ENCODE measurements around the gene MRPS5.

MRPS5 gene

GRCh38 chr2:95061601-95062183 is 59.9 kb downstream of the MRPS5 start:
- H3K4me3 ChIP-seq (ENCODE audit: low read length, poor library complexity, severe bottlenecking) = no peak overlapping the region
- no peaks in the 10 kb centered on the region for H3K36me3 ChIP-seq (ENCODE audit: insufficient read depth, low read length)
- H3K4me2 ChIP-seq (ENCODE audit: low read depth, low read length, poor library complexity, severe bottlenecking) = no peak overlapping the region
- no peak for TF ChIP-seq CTCF (conservative IDR thresholded peaks at IDR 0.05; ENCODE audit: low read length)
- no peak for TF ChIP-seq EZH2phosphoT487 (IDR thresholded peaks at IDR 0.05; ENCODE audit: borderline replicate concordance)
- no peaks in the 10 kb centered on the region for H3K4me1 ChIP-seq (ENCODE audit: insufficient read depth, low read length, poor library complexity, severe bottlenecking)
- H3K27me3 ChIP-seq (ENCODE audit: insufficient read depth, low read length, poor library complexity, severe bottlenecking) = no peaks in the 10 kb centered on the region
- no peaks in the 10 kb centered on the region for H3K79me2 ChIP-seq (ENCODE audit: insufficient read depth, low read length)
- H4K20me1 ChIP-seq (ENCODE audit: insufficient read depth, low read length, poor library complexity, severe bottlenecking) = no peaks in the 10 kb centered on the region
- H2AFZ ChIP-seq (ENCODE audit: low read length) = no peak overlapping the region
- H3K9me3 ChIP-seq (ENCODE audit: insufficient read depth, low read depth, low read length) = no peaks in the 10 kb centered on the region
- H3K9me2 ChIP-seq (replicated peaks; ENCODE audit: low read depth, low read length) = no peaks in the 10 kb centered on the region
- no peak overlapping the region for H3K9ac ChIP-seq (ENCODE audit: low read depth, low read length, poor library complexity, severe bottlenecking)
- no peaks in the 10 kb centered on the region for H3F3A ChIP-seq (ENCODE audit: low read depth)

GRCh38 chr2:95061119-95061512 is 60.5 kb downstream of the MRPS5 start:
- no peaks in the 10 kb centered on the region for H3K27me3 ChIP-seq (ENCODE audit: insufficient read depth, low read length, poor library complexity, severe bottlenecking)
- no peaks in the 10 kb centered on the region for H3K36me3 ChIP-seq (ENCODE audit: insufficient read depth, low read length)
- no peaks in the 10 kb centered on the region for H3K9me3 ChIP-seq (ENCODE audit: insufficient read depth, low read depth, low read length)
- no peak overlapping the region for H3K4me2 ChIP-seq (ENCODE audit: low read depth, low read length, poor library complexity, severe bottlenecking)
- H4K20me1 ChIP-seq (ENCODE audit: insufficient read depth, low read length, poor library complexity, severe bottlenecking) = no peaks in the 10 kb centered on the region
- no peak overlapping the region for H3K9ac ChIP-seq (ENCODE audit: low read depth, low read length, poor library complexity, severe bottlenecking)
- no peak overlapping the region for H2AFZ ChIP-seq (ENCODE audit: low read length)
- H3K9me2 ChIP-seq (replicated peaks; ENCODE audit: low read depth, low read length) = no peaks in the 10 kb centered on the region
- no peaks in the 10 kb centered on the region for H3K4me1 ChIP-seq (ENCODE audit: insufficient read depth, low read length, poor library complexity, severe bottlenecking)
- H3F3A ChIP-seq (ENCODE audit: low read depth) = no peaks in the 10 kb centered on the region
- no peak overlapping the region for H3K4me3 ChIP-seq (ENCODE audit: low read length, poor library complexity, severe bottlenecking)
- TF ChIP-seq EZH2phosphoT487 (IDR thresholded peaks at IDR 0.05; ENCODE audit: borderline replicate concordance) = no peak
- TF ChIP-seq CTCF (conservative IDR thresholded peaks at IDR 0.05; ENCODE audit: low read length) = no peak
- no peaks in the 10 kb centered on the region for H3K79me2 ChIP-seq (ENCODE audit: insufficient read depth, low read length)

GRCh38 chr2:95060446-95061118 is 61.0 kb downstream of the MRPS5 start:
- Histone ChIP-seq H3K4me2 (ENCODE audit: low read depth, low read length, poor library complexity, severe bottlenecking) (no peak overlapping the region), H3K79me2 (ENCODE audit: insufficient read depth, low read length) (no peaks in the 10 kb centered on the region), H3K9me2 (replicated peaks; ENCODE audit: low read depth, low read length) (no peaks in the 10 kb centered on the region), H3K9me3 (ENCODE audit: insufficient read depth, low read depth, low read length) (no peaks in the 10 kb centered on the region), H3K36me3 (ENCODE audit: insufficient read depth, low read length) (no peaks in the 10 kb centered on the region), H3F3A (ENCODE audit: low read depth) (no peaks in the 10 kb centered on the region), H4K20me1 (ENCODE audit: insufficient read depth, low read length, poor library complexity, severe bottlenecking) (no peaks in the 10 kb centered on the region), H2AFZ (ENCODE audit: low read length) (no peak overlapping the region), H3K27me3 (ENCODE audit: insufficient read depth, low read length, poor library complexity, severe bottlenecking) (no peaks in the 10 kb centered on the region), H3K4me1 (ENCODE audit: insufficient read depth, low read length, poor library complexity, severe bottlenecking) (no peaks in the 10 kb centered on the region), H3K4me3 (ENCODE audit: low read length, poor library complexity, severe bottlenecking) (no peak overlapping the region), H3K9ac (ENCODE audit: low read depth, low read length, poor library complexity, severe bottlenecking) (no peak overlapping the region)
- TF ChIP-seq EZH2phosphoT487 (IDR thresholded peaks at IDR 0.05; ENCODE audit: borderline replicate concordance) (no peak), CTCF (conservative IDR thresholded peaks at IDR 0.05; ENCODE audit: low read length) (no peak)
